Measurements from ENCODE around the gene CLSTN2.

Gene CLSTN2

GRCh38 chr3:140574375-140574774 is 639.4 kb downstream of the CLSTN2 start:
- DNase-seq = no peak

GRCh38 chr3:140576449-140576848 is 641.5 kb downstream of the CLSTN2 start:
- DNase-seq = no peak

DNA sequence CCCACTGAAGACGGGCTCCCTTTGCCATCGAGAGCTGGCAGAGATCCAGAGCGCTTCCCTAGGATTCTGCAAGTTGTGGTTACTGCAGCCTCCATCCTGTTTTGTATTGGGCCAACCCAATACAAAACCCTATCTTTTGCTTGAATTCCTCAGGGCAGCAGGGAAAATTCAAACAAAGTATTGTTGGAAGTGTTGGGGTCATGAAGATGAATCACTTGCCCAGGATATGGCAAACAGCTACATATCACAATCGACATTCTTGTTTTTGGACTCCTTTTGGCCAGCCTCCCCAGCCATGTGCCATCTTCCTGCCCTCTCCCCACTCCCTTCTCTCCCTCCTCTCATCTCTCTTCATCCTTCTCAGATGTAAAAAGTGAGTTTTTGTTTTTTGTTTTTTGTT is 642.9 kb downstream of the CLSTN2 start:
- DNase-seq = no peak

DNA sequence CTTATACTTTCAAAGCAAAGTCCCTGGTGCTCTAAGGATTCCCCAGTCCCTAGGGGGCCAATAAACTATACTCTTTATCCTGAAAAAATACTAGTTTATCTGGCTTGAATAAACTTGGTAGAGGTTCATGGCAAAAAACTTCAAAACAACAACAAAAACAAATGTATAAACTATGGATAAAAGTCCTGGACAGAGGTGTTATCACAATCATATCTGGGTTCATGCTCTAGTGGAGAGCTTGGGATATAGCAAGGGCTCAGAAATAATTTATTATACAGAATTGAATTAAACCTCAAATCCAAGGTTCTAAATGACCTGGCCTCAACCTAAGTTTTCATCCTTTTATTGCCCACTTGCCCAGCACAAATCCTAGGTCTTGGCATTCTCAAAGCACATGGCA is 644.3 kb downstream of the CLSTN2 start:
- DNase-seq = no peak

DNA sequence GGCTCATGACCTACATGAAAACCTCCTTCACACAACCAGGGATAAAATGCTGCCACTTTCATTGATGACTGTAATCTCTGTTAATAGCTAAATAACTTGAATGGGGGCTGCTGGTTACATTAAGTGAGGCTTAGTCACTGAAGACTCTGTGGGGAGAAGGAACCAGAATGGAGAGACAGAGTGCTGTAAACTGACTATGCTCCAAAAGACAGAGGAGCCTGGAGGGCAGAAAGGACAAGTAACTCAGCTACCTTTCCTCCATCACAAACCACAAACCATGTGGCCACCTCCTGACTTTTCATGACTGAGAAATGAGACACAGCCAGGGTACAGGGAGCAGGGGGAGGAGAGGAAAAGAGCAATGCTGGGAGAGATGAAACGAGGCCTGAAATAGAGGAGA is 645.8 kb downstream of the CLSTN2 start:
- no peak for DNase-seq

DNA sequence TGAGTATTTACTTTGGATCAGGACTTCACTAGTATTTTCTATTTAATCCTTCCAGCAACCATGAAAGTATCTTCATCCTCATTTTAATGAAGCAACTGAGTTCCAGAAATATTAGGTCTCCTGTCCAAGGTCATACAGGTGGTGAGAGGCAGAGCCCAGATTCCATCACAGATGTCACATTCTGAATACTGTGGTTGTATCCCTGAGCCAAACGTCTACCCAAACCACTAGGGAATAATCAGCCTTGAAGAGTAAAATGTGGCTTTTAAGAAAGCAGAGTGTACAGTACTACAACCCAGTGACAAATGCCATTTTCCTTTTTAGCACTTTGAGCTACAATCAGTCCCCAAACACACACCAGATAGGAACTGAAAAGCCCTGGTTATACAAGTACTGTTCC is 649.6 kb downstream of the CLSTN2 start:
- peak; percentile 11 for DNase-seq

- DNase-seq = no peak
These were observed 650.8 kb downstream of the CLSTN2 start for GRCh38 chr3:140585828-140586227.

DNA sequence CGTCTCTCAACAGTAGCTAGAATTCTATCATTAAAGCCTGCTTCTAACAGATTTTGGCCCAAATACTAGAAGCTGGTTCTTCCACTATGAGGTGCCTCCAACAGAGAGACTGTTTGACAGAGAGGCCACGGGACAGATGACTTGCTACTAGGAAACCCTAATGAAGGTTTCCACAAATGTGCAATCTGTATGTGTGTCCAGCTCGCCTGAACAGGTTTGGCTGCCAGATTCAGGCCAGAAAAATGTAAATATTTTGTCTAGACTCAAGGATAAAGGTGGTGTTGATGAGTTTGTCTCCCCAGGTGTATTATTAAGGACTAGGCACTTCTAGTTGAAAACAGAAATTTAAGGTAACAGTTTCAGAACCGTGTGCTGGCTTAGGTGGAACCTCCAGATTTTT is 651.3 kb downstream of the CLSTN2 start:
- no peak for DNase-seq

GRCh38 chr3:140588558-140588957 is 653.6 kb downstream of the CLSTN2 start:
- DNase-seq = no peak

GRCh38 chr3:140593766-140594165 is 658.8 kb downstream of the CLSTN2 start:
- no peak for DNase-seq

DNA sequence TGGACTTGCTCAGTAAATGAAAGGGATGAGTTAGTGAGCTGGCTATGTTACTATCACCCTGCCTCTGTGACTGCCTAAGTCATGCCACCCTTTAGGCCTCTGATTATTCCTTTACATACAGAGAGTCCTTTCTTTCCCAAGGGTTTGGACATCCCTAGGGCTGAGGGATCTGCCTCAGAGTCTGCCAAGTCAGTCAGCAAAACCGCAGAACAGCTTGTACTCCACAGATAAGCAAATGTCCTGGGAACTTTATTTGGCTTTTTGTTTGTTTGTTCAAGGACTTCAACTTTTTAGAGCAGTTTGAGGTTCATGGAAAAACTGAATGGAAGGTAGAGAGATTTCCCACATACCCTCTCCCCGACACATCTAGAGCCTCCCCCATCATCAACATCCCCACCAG is 660.3 kb downstream of the CLSTN2 start:
- DNase-seq = no peak

DNA sequence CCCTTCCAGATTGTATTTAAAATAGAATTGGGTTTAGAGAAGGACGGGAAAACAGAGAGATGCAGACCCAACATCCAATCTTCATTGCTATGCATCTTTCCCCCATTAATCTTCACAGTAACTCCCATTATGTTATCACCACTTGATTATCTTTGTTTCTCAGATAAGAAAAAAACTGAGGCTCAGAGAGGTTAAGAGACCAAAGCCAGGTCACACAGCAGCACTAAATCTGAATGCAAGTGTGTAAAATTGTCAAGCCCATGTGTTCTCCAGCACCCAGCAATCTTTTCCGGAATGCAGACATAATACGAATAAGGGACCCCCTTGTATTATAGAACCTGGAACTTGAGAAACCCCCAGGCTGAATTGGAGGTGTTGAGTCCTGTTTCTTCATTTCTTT is 662.4 kb downstream of the CLSTN2 start:
- DNase-seq = no peak

DNA sequence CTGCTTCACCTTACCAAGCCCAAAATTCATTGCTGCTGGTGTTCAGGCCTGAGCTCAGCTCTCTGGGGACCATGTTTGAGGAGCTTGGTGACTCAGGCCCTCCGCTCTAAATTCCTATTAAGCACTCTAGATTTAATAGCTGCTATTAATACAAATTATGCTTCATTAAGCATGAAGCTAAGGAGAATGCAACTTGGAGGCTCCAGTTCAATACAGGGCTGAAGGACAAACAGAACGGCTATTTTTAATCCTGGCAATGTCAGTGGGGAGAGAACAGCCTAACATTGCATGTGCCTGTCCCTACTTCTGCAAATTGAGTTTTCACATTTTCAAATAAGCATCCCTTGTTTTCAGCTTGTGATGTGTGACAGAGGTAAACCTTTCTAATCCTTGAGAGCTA is 662.8 kb downstream of the CLSTN2 start:
- DNase-seq = no peak

DNA sequence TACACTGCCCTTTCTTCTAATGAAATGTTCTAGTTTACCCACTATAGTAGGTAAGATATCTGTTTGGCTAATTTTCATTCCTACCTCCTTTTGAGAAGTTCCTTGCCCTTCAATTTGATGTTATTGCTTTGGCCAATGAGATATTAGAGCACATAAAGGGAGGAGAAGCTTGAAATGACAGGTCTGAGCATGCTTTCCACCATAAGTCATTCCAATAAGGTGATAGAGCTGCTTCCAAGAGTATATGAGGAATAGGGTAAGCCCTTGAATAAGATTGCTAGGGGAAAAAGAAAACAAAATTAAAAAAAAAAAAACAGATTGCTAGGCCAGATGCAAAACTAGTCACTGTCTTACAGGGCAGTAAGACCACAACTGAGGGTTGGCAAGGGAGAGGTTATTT is 664.0 kb downstream of the CLSTN2 start:
- no peak for DNase-seq

DNA sequence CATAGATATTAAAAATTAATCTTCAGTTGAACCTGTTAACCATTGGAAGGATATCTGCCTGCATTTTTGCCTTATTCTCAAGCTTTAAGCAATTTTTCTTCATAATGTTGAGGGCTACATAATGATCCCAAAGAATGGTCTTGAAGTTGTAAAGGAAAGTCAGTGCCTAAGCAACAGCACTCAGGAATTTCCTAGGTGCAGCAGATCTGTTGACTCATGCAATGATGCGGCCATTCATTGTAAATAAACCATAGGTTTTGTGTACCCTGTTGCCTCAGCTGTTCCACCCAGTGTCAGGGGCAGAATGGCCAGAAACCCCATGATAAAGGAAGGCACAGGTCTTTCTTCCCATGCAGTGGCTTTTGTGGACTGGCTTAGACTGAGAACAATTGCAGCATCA is 664.5 kb downstream of the CLSTN2 start:
- DNase-seq = no peak

DNA sequence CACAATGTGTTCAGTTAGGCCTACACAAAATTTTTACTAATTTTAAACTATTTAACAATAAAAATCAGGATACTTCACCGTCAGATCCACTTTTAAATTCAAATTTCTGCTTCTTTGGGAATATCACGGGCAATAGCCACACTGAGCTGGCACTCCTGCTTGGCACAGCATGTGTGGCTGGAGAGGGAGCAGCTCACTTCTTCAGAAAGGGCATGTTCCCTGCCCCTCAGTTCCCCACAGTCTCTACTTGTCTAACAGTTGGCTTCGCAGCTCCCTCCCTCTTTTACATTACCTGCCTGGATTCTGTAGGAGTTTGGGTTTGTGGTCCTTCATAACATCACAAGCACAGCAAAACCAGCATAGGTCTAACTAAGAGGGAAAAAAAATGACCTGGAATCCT is 666.9 kb downstream of the CLSTN2 start:
- DNase-seq = no peak

GRCh38 chr3:140602781-140603180 is 667.8 kb downstream of the CLSTN2 start:
- DNase-seq = no peak

GRCh38 chr3:140603766-140604165 is 668.8 kb downstream of the CLSTN2 start:
- DNase-seq = no peak

GRCh38 chr3:140610544-140610943 is 675.6 kb downstream of the CLSTN2 start:
- DNase-seq = no peak

DNA sequence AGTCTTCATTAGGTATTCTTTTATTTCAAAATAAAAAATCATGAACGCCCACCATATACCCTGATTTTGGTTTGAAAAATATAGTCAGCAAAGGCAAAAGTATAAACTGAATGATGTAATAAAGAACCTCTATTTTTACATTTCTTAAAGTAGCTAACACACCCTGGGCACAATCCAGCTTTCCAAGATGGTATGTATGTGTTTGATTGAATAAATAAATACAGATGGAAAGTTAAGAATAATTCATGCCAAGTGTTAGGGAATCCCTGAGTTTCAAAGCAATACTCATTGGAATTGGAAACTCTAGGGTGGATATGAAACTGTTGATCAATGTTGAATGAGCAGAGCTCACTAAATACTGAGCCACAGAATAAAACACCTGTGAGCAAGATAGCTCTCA is 679.0 kb downstream of the CLSTN2 start:
- no peak for DNase-seq

DNA sequence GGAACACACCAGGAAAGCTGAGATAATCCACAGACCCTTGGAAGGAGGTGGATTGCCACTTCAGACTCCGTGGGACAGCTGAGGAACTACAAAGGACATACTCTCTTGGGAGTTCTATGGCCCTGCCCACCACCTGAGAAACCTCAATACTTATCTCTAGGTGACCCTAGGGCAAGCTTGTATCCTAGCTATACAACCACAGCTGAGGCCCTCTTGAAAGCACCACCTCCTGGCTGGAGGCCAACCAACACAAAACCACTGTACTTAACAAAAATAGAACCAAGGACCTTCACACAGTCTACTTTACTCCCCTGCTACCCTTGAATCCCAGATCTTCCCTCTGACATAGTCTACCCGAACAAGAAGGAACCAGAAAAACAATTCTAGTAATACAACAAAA is 682.1 kb downstream of the CLSTN2 start:
- DNase-seq = no peak

- DNase-seq = no peak
These were observed 691.9 kb downstream of the CLSTN2 start for GRCh38 chr3:140626856-140627255.
